Lower leg skin (tissue), 4 donors: ENCODE data around the gene AFF2. TPM values are rescaled to one million over a fixed set of nuclear protein-coding genes. Genes with fewer than 3 reads are reported as not detected.
"Not testable (repeated sequence)": the region's sequence is repeated elsewhere in the genome, so short reads cannot be mapped to it uniquely, and the experiment has no call there.

ENCODE experiments used
- DNase-seq, 2 donors: peaks; one replicate each; pipeline ENCODE4 v3.0.0-alpha.2; 2019; ENCODE audit warnings: low spot score in 2 of 2
- H3K4me3 ChIP-seq: fragments of 200-600 bp; sonication (generic); 2 replicates; pipeline ENCODE4 v1.5.1; 2017; ENCODE audit warnings: mild to moderate bottlenecking, low read depth; ENCODE audit not compliant: poor library complexity, severe bottlenecking
- POLR2A ChIP-seq, 2 donors: fragments of 450-650 bp; IDR thresholded peaks; one replicate each; pipeline ENCODE4 v1.6.1; 2016 to 2017; ENCODE audit warnings: antibody characterized with exemption in 2 of 2, mild to moderate bottlenecking in 1 of 2, moderate library complexity in 1 of 2
- WGBS, 2 donors: methylation state at CpG; one replicate each; pipeline ENCODE4 v1.1.5; 2018; 5-methylcytosine and 5-hydroxymethylcytosine counted together
- intact Hi-C: fragments of 100-400 bp; cut with DNase I; formaldehyde crosslinking; loops from one replicate; pipeline ENCODE4 v1.15.0; 2023; ENCODE audit warnings: low total_unique reads
- total RNA-seq, 4 donors: library from RNA; depleted of rRNA; stranded (reverse); fragments of >200 nt; gene quantifications; one replicate each; pipeline ENCODE4 v1.1.0, GENCODE V29; 2016
- TF ChIP-seq, protein P1 (sequence below), 3 donors: fragments of 450-650 bp; IDR thresholded peaks; one replicate each; pipeline ENCODE4 v1.5.1; 2016; ENCODE audit warnings: antibody characterized with exemption in 3 of 3, mild to moderate bottlenecking in 3 of 3, moderate library complexity in 2 of 3

The AFF2 gene
- total RNA-seq, 4 donors from 2014 or later, result 1.1 to 6.4 (median 2.5) TPM

DNA sequence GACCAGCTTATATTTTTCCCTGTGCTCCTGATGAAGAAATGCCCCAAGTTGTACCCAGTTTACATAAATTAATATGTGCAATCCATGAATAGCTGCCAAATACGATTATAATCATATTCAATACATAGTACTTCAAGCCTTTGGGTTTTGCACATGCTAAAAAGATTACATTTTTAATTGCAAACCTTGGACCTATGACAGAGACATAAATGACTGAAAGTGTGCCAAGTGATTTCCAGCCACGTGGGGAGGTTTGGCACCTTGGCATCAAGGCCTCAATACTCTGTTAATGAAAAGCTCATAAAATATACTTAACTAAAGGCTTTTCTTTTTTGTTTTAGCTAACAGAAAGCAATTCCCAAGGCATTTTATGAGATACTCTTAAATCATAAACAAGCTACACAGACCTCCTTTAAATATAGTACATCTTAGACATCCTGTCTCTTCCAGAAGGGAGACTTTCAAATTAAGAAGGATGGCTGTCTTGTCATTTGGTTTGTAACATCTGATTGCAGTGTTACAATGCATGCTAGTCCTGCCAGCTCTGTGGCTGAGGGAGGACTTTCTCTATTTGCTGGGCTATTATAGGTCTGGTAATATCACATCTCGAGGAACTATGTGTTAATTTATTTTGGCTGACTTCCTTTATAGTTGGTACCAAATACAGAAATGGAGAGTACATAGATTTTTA is 404.1 kb downstream of the AFF2 start:
- no peak for DNase-seq
- H3K4me3 ChIP-seq, result no peak overlapping the region
- WGBS, 2 donors, result 36 to 47% methylated on average over 3 of the region's 3 CpGs
- TF ChIP-seq, protein P1, sequence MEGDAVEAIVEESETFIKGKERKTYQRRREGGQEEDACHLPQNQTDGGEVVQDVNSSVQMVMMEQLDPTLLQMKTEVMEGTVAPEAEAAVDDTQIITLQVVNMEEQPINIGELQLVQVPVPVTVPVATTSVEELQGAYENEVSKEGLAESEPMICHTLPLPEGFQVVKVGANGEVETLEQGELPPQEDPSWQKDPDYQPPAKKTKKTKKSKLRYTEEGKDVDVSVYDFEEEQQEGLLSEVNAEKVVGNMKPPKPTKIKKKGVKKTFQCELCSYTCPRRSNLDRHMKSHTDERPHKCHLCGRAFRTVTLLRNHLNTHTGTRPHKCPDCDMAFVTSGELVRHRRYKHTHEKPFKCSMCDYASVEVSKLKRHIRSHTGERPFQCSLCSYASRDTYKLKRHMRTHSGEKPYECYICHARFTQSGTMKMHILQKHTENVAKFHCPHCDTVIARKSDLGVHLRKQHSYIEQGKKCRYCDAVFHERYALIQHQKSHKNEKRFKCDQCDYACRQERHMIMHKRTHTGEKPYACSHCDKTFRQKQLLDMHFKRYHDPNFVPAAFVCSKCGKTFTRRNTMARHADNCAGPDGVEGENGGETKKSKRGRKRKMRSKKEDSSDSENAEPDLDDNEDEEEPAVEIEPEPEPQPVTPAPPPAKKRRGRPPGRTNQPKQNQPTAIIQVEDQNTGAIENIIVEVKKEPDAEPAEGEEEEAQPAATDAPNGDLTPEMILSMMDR (IDR thresholded peaks at IDR 0.05), result no peak
- no peak for TF ChIP-seq POLR2A (IDR thresholded peaks at IDR 0.05)
- intact Hi-C loops, result no loop called here

DNA sequence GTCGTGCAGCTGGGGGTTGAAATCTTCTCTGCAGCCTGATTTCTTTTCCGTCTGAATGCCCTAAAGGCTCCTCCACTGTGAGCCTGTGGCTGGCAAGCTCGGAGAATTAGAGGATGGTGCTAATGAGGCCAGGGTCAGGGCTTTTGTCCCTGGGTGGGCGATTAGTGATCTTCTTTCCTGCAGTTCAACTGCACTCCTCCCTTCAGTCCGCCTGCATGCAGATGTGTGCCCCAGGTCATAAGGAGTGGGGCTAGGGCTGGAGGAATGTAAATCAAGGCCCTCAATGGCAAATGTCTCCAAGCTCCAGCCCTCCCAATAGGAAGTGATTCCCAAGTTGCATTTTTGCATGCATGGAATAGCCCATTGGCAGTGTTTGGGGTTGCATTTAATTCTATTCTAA is 405.0 kb downstream of the AFF2 start:
- no peak for TF ChIP-seq POLR2A (IDR thresholded peaks at IDR 0.05)
- TF ChIP-seq, protein P1 (IDR thresholded peaks at IDR 0.05), result no peak
- H3K4me3 ChIP-seq, result no peak overlapping the region
- no peak for DNase-seq
- WGBS, 2 donors, result 54 to 89% methylated on average over 5 of the region's 5 CpGs
- intact Hi-C loops, result no loop called here

DNA sequence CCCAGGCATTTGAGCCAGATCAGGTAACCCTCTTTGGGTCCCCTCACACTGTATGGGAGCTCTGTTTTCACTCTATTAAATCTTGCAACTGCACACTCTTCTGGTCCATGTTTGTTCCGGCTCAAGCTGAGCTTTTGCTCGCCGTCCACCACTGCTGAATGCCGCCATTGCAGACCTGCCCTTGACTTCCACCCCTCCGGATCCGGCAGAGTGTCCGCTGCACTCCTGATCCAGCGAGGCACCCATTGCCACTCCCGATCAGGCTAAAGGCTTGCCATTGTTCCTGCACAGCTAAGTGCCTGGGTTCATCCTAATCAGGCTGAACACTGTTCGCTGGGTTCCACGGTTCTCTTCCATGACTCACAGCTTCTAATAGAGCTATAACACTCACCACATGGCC is 406.2 kb downstream of the AFF2 start:
- 90 to 99% methylated on average over 11 of the region's 11 CpGs for WGBS, 2 donors
- DNase-seq, H3K4me3 ChIP-seq, intact Hi-C loops: not testable (repeated sequence)

DNA sequence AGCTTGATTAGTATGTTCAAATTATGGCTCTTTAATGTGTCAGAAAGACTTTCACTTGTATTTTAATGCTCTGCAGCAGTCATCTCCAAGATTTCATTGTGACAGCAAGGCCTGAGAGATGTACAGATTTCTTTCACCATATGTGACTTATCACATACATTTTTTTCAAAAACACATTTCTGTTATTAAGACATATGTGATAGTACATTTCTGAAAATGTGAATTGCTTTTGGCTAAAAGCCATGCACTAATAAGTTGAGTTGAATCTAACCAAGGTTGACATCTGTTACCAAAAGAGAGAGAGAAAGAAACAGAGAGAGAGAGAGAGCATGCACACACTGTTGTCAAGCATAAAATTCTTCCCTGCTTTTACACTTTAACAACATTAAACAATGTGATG is 409.3 kb downstream of the AFF2 start:
- intact Hi-C loops, result no loop called here
- TF ChIP-seq, protein P1 (IDR thresholded peaks at IDR 0.05), result no peak
- no peak for TF ChIP-seq POLR2A (IDR thresholded peaks at IDR 0.05)
- no peak overlapping the region for H3K4me3 ChIP-seq
- no peak for DNase-seq

DNA sequence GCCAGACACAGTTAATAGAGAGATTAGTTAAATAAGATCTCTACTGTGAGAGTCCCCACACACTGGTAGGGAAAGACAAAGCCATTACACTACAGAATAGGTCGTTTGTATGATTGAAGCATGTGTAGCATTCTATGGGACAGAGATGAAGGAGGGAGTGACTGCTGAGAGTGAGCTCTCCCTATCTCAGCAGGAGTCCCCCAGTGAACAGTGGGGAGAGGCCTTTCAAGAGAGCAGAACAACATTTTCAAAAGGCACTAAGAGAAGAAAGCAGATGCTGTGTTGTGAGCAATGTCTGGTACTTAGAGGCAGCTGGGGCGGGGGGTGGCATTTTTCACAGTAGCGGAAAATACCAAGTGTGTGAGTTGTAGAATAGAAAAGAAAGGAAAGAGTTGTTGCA is 413.6 kb downstream of the AFF2 start:
- no peak for DNase-seq
- TF ChIP-seq, protein P1 (IDR thresholded peaks at IDR 0.05), result no peak
- TF ChIP-seq POLR2A (IDR thresholded peaks at IDR 0.05), result no peak
- 50 to 67% methylated on average over 3 of the region's 3 CpGs for WGBS, 2 donors
- intact Hi-C loops, result no loop called here
- no peak overlapping the region for H3K4me3 ChIP-seq

DNA sequence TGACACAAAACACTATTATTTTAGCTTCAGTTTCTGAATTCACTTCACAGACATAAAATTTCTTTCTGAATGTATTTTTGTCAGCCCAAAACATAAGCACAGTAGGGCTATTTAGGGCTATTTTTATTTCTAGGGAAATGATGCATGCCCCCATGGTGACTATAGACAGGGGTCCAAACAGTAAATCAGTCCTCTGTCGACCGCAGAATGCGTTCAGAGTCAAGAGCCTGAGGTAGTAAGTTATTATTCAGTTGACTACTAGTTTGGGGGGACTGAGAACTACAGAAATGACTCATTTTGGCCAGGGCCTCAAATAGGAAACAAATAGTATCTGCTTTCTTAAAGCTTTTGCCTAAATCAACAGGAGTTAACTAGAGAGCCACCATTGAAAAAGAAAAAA is 414.4 kb downstream of the AFF2 start:
- DNase-seq, result no peak
- intact Hi-C loops, result no loop called here
- H3K4me3 ChIP-seq, result no peak overlapping the region
- 84 to 96% methylated on average over 3 of the region's 3 CpGs for WGBS, 2 donors
- no peak for TF ChIP-seq POLR2A (IDR thresholded peaks at IDR 0.05)
- TF ChIP-seq, protein P1 (IDR thresholded peaks at IDR 0.05), result no peak
